Measurements from ENCODE around the gene XDH.

Gene XDH

GRCh38 chr2:31414601-31415241 lies at the start of gene XDH:
XDH (minus strand) TSS chr2:31414742; CDS start chr2:31414666, 76 bp downstream.
- peak; percentile 89 for FAIRE-seq

GRCh38 chr2:31457651-31458050 lies 43.1 kb upstream of the XDH start:
- no peak for FAIRE-seq

GRCh38 chr2:31446848-31447247 lies 32.3 kb upstream of the XDH start:
- no peak for FAIRE-seq

- no peak for FAIRE-seq
Measured at GRCh38 chr2:31442376-31442775, 27.8 kb upstream of the XDH start.

- FAIRE-seq = no peak
Measured at GRCh38 chr2:31440764-31441163, 26.2 kb upstream of the XDH start.

- no peak for FAIRE-seq
Measured at GRCh38 chr2:31434911-31435310, 20.4 kb upstream of the XDH start.

GRCh38 chr2:31433541-31433940 lies 19.0 kb upstream of the XDH start:
- FAIRE-seq = no peak

GRCh38 chr2:31430439-31431165 lies 16.1 kb upstream of the XDH start:
- FAIRE-seq = no peak

- FAIRE-seq = no peak
Measured at GRCh38 chr2:31429759-31430438, 15.4 kb upstream of the XDH start.

- FAIRE-seq = no peak
Measured at GRCh38 chr2:31429040-31429439, 14.5 kb upstream of the XDH start.

GRCh38 chr2:31428001-31428418 lies 13.5 kb upstream of the XDH start:
- FAIRE-seq = no peak

- no peak for FAIRE-seq
Measured at GRCh38 chr2:31426096-31426495, 11.6 kb upstream of the XDH start.

- FAIRE-seq = no peak
Measured at GRCh38 chr2:31421634-31422033, 7.1 kb upstream of the XDH start.

GRCh38 chr2:31420936-31421335 lies 6.4 kb upstream of the XDH start:
- FAIRE-seq = no peak

- FAIRE-seq = peak; percentile 9
Measured at GRCh38 chr2:31419386-31419785, 4.8 kb upstream of the XDH start.

GRCh38 chr2:31415421-31415820 lies 879 bp upstream of the XDH start:
- no peak for FAIRE-seq

- peak; percentile 38 for FAIRE-seq
Measured at GRCh38 chr2:31413862-31414550, 536 bp downstream of the XDH start.

GRCh38 chr2:31413025-31413424 lies 1.5 kb downstream of the XDH start:
- peak; percentile 79 for FAIRE-seq

- FAIRE-seq = no peak
Measured at GRCh38 chr2:31411771-31412170, 2.8 kb downstream of the XDH start.

GRCh38 chr2:31406593-31407385 lies 7.8 kb downstream of the XDH start:
- no peak for FAIRE-seq

GRCh38 chr2:31404827-31405226 lies 9.7 kb downstream of the XDH start:
- no peak for FAIRE-seq

GRCh38 chr2:31404302-31404701 lies 10.2 kb downstream of the XDH start:
- FAIRE-seq = no peak

GRCh38 chr2:31402388-31402787 lies 12.2 kb downstream of the XDH start:
- no peak for FAIRE-seq
